HEK293 (cell line): ENCODE measurements around the gene PACSIN2.

Source experiments
- CTCF ChIA-PET: fragments of 350-600 bp; formaldehyde crosslinking; extraction: SDS; loops from one replicate; lab custom pipeline; 2021; ENCODE audit warnings: antibody characterized with exemption; lab: Yijun Ruan, JAX
- POLR2A ChIA-PET: fragments of 300-600 bp; formaldehyde crosslinking; extraction: SDS; loops from one replicate; lab custom pipeline; 2020; ENCODE audit warnings: antibody characterized with exemption, inconsistent platforms; lab: Yijun Ruan, JAX
- H3K27ac ChIP-seq: fragments of 200-500 bp; sonication (Bioruptor generic); 2 replicates; pipeline ENCODE4 v1.5.1; 2014; ENCODE audit warnings: low read depth, low read length, control low read depth, inconsistent platforms; ENCODE audit errors: extremely low read depth
- H3K36me3 ChIP-seq, 2 experiments: fragments of 200-500 bp in 1 of 2; sonication (Bioruptor generic) in 1 of 2; 1 replicate in 1 of 2; 2 replicates in 1 of 2; pipeline ENCODE4 v1.5.1; 2014 to 2017; ENCODE audit warnings: inconsistent platforms in 2 of 2, low read length in 2 of 2; ENCODE audit not compliant: control insufficient read depth in 2 of 2, insufficient read depth in 1 of 2
- H3K4me1 ChIP-seq: fragments of 200-500 bp; sonication (Bioruptor generic); 2 replicates; pipeline ENCODE4 v1.5.1; 2014; ENCODE audit warnings: mild to moderate bottlenecking, low read length, inconsistent platforms; ENCODE audit not compliant: control insufficient read depth, insufficient read depth
- H3K4me3 ChIP-seq: 2 replicates; pipeline ENCODE4 v1.5.1; 2011; ENCODE audit warnings: low read depth, mild to moderate bottlenecking, control low read depth, low read length, moderate library complexity
- H3K9me3 ChIP-seq: fragments of 200-500 bp; sonication (Bioruptor generic); 2 replicates; pipeline ENCODE4 v1.5.1; 2014; ENCODE audit warnings: low read depth, low read length, inconsistent platforms; ENCODE audit not compliant: control insufficient read depth, insufficient read depth
- PRDM1 ChIP-seq: fragments of 450-650 bp; formaldehyde crosslinking; IDR thresholded peaks from 2 replicates; pipeline ENCODE4; 2016; ENCODE audit warnings: missing biosample characterization, missing genetic modification characterization
- ZBTB48 ChIP-seq: fragments of 450-650 bp; formaldehyde crosslinking; IDR thresholded peaks from 2 replicates; pipeline ENCODE4 v1.5.1; 2016; ENCODE audit warnings: missing biosample characterization, missing genetic modification characterization
- ZFHX2 ChIP-seq: fragments of 450-650 bp; formaldehyde crosslinking; conservative IDR thresholded peaks from 2 replicates; pipeline ENCODE4 v1.5.1; 2016; ENCODE audit warnings: missing biosample characterization, missing genetic modification characterization
- ZNF148 ChIP-seq: fragments of 450-650 bp; formaldehyde crosslinking; IDR thresholded peaks from 2 replicates; pipeline ENCODE4 v1.5.0; 2017; ENCODE audit warnings: missing biosample characterization, missing genetic modification characterization, borderline replicate concordance
- ZNF16 ChIP-seq: fragments of 450-650 bp; formaldehyde crosslinking; IDR thresholded peaks from 2 replicates; pipeline ENCODE4 v1.5.1; 2016; ENCODE audit warnings: low read depth, missing biosample characterization, missing genetic modification characterization
- ZNF169 ChIP-seq: fragments of 450-650 bp; formaldehyde crosslinking; IDR thresholded peaks from 2 replicates; pipeline ENCODE4 v1.5.1; 2016; ENCODE audit warnings: missing biosample characterization, missing genetic modification characterization
- ZNF202 ChIP-seq: fragments of 450-650 bp; formaldehyde crosslinking; IDR thresholded peaks from 2 replicates; pipeline ENCODE4 v1.5.1; 2016; ENCODE audit warnings: missing biosample characterization, missing genetic modification characterization, borderline replicate concordance
- ZNF354C ChIP-seq: fragments of 450-650 bp; formaldehyde crosslinking; IDR thresholded peaks from 2 replicates; pipeline ENCODE4 v1.5.1; 2016; ENCODE audit warnings: missing biosample characterization, missing genetic modification characterization, low read depth, borderline replicate concordance
- ZNF362 ChIP-seq: fragments of 450-650 bp; formaldehyde crosslinking; IDR thresholded peaks from 2 replicates; pipeline ENCODE4 v1.5.1; 2016; ENCODE audit warnings: missing biosample characterization, missing genetic modification characterization
- ZNF366 ChIP-seq: fragments of 450-650 bp; formaldehyde crosslinking; conservative IDR thresholded peaks from 2 replicates; pipeline ENCODE4 v1.5.1; 2016; ENCODE audit warnings: missing biosample characterization, missing genetic modification characterization
- ZNF585B ChIP-seq: fragments of 450-650 bp; formaldehyde crosslinking; IDR thresholded peaks from 2 replicates; pipeline ENCODE4 v1.5.1; 2016; ENCODE audit warnings: missing biosample characterization, missing genetic modification characterization
- ZNF639 ChIP-seq: fragments of 450-650 bp; formaldehyde crosslinking; IDR thresholded peaks from 2 replicates; pipeline ENCODE4 v1.5.1; 2016; ENCODE audit warnings: missing biosample characterization, missing genetic modification characterization
- ZNF658 ChIP-seq: fragments of 450-650 bp; formaldehyde crosslinking; IDR thresholded peaks from 2 replicates; pipeline ENCODE4; 2016; ENCODE audit warnings: missing biosample characterization, missing genetic modification characterization
- ZNF768 ChIP-seq: fragments of 450-650 bp; formaldehyde crosslinking; IDR thresholded peaks from 2 replicates; pipeline ENCODE4 v1.5.1; 2018; ENCODE audit warnings: missing biosample characterization, mild to moderate bottlenecking, missing genetic modification characterization
- ZNF776 ChIP-seq: fragments of 450-650 bp; formaldehyde crosslinking; IDR thresholded peaks from 2 replicates; pipeline ENCODE4 v1.5.0; 2017; ENCODE audit warnings: missing biosample characterization, missing genetic modification characterization, borderline replicate concordance
- ZNF830 ChIP-seq: fragments of 450-650 bp; IDR thresholded peaks from 2 replicates; pipeline ENCODE4 v1.5.0; 2018; ENCODE audit warnings: missing biosample characterization, missing genetic modification characterization, low read depth, mild to moderate bottlenecking, moderate library complexity
- ZSCAN18 ChIP-seq: fragments of 450-650 bp; formaldehyde crosslinking; IDR thresholded peaks from 2 replicates; pipeline ENCODE4 v1.5.1; 2016; ENCODE audit warnings: missing biosample characterization, missing genetic modification characterization

The PACSIN2 gene

GRCh38 chr22:42915980-42916765 lies 98.8 kb downstream of the PACSIN2 start (continued):
- TF ChIP-seq ZNF658 (tag by site-specific recombination) (no peak), PRDM1 (tag by site-specific recombination) (no peak), ZNF148 (no peak), ZNF585B (tag by site-specific recombination) (no peak), ZNF354C (no peak)

- peaks cover 4% of the 10 kb centered on the region for H3K4me1 ChIP-seq
- TF ChIP-seq ZSCAN18 (no peak), ZNF768 (no peak), ZNF366 (tag by site-specific recombination) (no peak), ZNF362 (tag by site-specific recombination) (no peak), ZNF16 (tag by site-specific recombination) (no peak), ZNF202 (no peak), ZNF776 (tag by site-specific recombination) (no peak), ZNF169 (tag by site-specific recombination) (no peak), ZBTB48 (no peak), ZNF830 (tag by site-specific recombination) (no peak), ZFHX2 (tag by site-specific recombination) (no peak), ZNF639 (no peak)
- TF ChIP-seq, all 188 proteins: peak for 0
- H3K9me3 ChIP-seq = no peaks in the 10 kb centered on the region
- CTCF ChIA-PET = interaction anchor here (1.5 kb wide), 1 partner anchor 47 kb away, joined by 5 read pairs; no protein-coding TSS in a partner anchor
- POLR2A ChIA-PET = no interaction called here
- peaks cover 0 to 15% of the 10 kb centered on the region in 2 experiments; a peak in 1 of 3 replicates for H3K36me3 ChIP-seq
- H3K27ac ChIP-seq = no peak overlapping the region
- H3K4me3 ChIP-seq = no peak overlapping the region
Measured at GRCh38 chr22:42914511-42915076, 100.4 kb downstream of the PACSIN2 start.
